PC-9 (cell line): Measurements from ENCODE around the gene NAP1L2. TPM values are rescaled to one million over a fixed set of nuclear protein-coding genes. Genes with fewer than 3 reads are reported as not detected.

Experiments
- Bru-seq: library from RNA; stranded (reverse); fragments of 400-500 nt; gene quantifications from one replicate; lab custom pipeline; 2021; lab: Mats Ljungman, UMichigan
- BruChase-seq, 2 experiments: library from RNA; stranded (reverse); fragments of 400-500 nt; gene quantifications; one replicate each; lab custom pipeline; 2021; lab: Mats Ljungman, UMichigan
- BruUV-seq: library from RNA; stranded (reverse); fragments of 400-500 nt; replicated peaks from 2 replicates; lab custom pipeline; 2021; lab: Mats Ljungman, UMichigan
- CTCF ChIA-PET: fragments of 300-600 bp; sonication (Branson Sonifier 250); formaldehyde crosslinking; loops from one replicate; lab custom pipeline; 2022; ENCODE audit warnings: antibody characterized with exemption; lab: Charles Lee
- POLR2A ChIA-PET: fragments of 300-600 bp; sonication (Branson Sonifier 250); formaldehyde crosslinking; loops from one replicate; lab custom pipeline; 2022; ENCODE audit warnings: antibody characterized with exemption; ENCODE audit not compliant: unreplicated experiment; lab: Charles Lee
- DNase-seq, 2 experiments: peaks; one replicate each; pipeline versions ENCODE4 v3.0.0 to v3.0.0-alpha.2; 2015 to 2022; ENCODE audit warnings: mixed read lengths in 1 of 2
- H2AFZ ChIP-seq: fragments of 200-600 bp; sonication (generic); 2 replicates; pipeline ENCODE4 v1.8.1; 2017; ENCODE audit warnings: antibody characterized with exemption
- H3F3A ChIP-seq: fragments of 200-600 bp; sonication (generic); 2 replicates; pipeline ENCODE4 v1.8.1; 2017; ENCODE audit warnings: antibody characterized with exemption, mild to moderate bottlenecking, low read depth; ENCODE audit not compliant: insufficient read depth
- H3K27ac ChIP-seq: fragments of 200-600 bp; sonication (generic); 2 replicates; pipeline ENCODE4 v1.6.1; 2016; ENCODE audit warnings: mixed run types
- H3K27me3 ChIP-seq: fragments of 200-600 bp; sonication (generic); 2 replicates; pipeline ENCODE4 v1.6.1; 2016; ENCODE audit warnings: low read depth, mixed run types; ENCODE audit not compliant: insufficient read depth
- H3K36me3 ChIP-seq: fragments of 200-600 bp; sonication (generic); 2 replicates; pipeline ENCODE4 v1.6.1; 2016; ENCODE audit warnings: low read depth, mixed run types
- H3K4me1 ChIP-seq: fragments of 200-600 bp; sonication (generic); replicated peaks from 2 replicates; pipeline ENCODE4 v1.6.1; 2016; ENCODE audit warnings: mixed run types; ENCODE audit not compliant: insufficient read depth
- H3K4me2 ChIP-seq: fragments of 200-600 bp; sonication (generic); 2 replicates; pipeline ENCODE4 v1.6.1; 2017; ENCODE audit warnings: mixed run types
- H3K4me3 ChIP-seq: fragments of 200-600 bp; sonication (generic); 2 replicates; pipeline ENCODE4 v1.6.1; 2016; ENCODE audit warnings: mixed run types
- H3K79me2 ChIP-seq: fragments of 200-600 bp; sonication (generic); 2 replicates; pipeline ENCODE4 v1.6.1; 2017; ENCODE audit warnings: low read depth, mixed run types
- H3K9me2 ChIP-seq: fragments of 200-600 bp; sonication (generic); 2 replicates; pipeline ENCODE4 v1.8.1; 2017; ENCODE audit warnings: mild to moderate bottlenecking; ENCODE audit not compliant: insufficient read depth
- H3K9me3 ChIP-seq: fragments of 200-600 bp; sonication (generic); 2 replicates; pipeline ENCODE4 v1.8.1; 2016; ENCODE audit warnings: low read depth; ENCODE audit not compliant: insufficient read depth
- H4K20me1 ChIP-seq: fragments of 200-600 bp; sonication (generic); 2 replicates; pipeline ENCODE4 v1.8.1; 2017; ENCODE audit not compliant: insufficient read depth
- EZH2 ChIP-seq: fragments of 200-600 bp; sonication (generic); IDR thresholded peaks from 2 replicates; pipeline ENCODE4 v1.8.0; 2017; ENCODE audit warnings: antibody characterized with exemption, low read depth
- intact Hi-C: fragments of 100-400 bp; cut with micrococcal nuclease; formaldehyde crosslinking; loops from one replicate; pipeline ENCODE4 v1.10.0; 2022; ENCODE audit not compliant: unreplicated experiment
- long read RNA-seq: library from polyadenylated mRNA; stranded (forward); transcript quantifications from one replicate; pipeline ENCODE4 v2.0.0, GENCODE V29; 2022
- total RNA-seq: library from RNA; stranded (reverse); gene quantifications from 2 replicates; pipeline ENCODE4 v1.2.3, GENCODE V29; 2021
- TF ChIP-seq, protein P1 (sequence below): fragments of 200-600 bp; sonication (generic); conservative IDR thresholded peaks from 2 replicates; pipeline ENCODE4 v1.6.1; 2017; ENCODE audit warnings: mixed run types, antibody characterized with exemption, mild to moderate bottlenecking, moderate library complexity

NAP1L2 gene, protein sequence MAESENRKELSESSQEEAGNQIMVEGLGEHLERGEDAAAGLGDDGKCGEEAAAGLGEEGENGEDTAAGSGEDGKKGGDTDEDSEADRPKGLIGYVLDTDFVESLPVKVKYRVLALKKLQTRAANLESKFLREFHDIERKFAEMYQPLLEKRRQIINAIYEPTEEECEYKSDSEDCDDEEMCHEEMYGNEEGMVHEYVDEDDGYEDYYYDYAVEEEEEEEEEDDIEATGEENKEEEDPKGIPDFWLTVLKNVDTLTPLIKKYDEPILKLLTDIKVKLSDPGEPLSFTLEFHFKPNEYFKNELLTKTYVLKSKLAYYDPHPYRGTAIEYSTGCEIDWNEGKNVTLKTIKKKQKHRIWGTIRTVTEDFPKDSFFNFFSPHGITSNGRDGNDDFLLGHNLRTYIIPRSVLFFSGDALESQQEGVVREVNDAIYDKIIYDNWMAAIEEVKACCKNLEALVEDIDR
- total RNA-seq (not detected in 2 replicates), Bru-seq, nascent RNA (not detected), BruChase-seq, experiment 1, labeled RNA remaining after a 2-hour chase (not detected), BruChase-seq, experiment 2, labeled RNA remaining after a 6-hour chase (not detected)
- long read RNA-seq = 0 reads

DNA sequence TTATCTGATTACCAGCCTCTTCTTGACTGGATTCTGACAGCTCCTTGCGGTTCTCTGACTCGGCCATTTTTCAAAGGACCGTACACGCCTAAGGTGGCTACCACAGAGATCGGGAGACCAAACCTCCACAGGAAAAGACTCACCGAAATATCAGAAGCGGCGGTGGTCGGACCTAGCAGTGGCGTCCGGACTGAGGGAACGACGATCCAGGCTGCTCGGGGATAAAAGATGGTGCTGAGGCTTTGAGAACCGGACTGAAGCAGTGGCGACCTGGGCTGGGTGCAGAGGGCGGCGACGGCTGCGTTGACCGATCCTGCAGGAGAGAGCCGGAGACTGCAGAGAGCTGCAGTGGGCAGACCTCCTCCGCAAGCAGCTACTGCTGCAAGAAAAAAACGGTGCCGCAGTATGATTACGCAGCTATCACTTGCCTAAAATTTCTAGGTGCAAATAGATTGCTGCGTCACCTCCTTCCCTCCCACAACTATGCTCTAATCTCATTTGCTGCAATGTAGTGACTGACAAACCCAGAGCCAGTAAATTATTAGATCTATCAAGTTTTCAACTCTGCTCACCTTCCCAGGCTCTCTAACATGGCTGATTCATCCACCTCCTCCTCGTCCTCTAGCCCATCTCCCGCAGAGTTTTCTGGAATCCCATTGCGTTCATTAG lies at the start of gene NAP1L2:
TSS of gene NAP1L2 (minus strand) at position 426 of the 669 bp plus-strand sequence. CDS start at position 67, 359 bp downstream.
- peak within 1 kb of the TSS; percentile 75 for H3K4me2 ChIP-seq
- BruUV-seq = no TSS peak
- no peaks in the 10 kb centered on the region for H3F3A ChIP-seq
- no peaks in the 10 kb centered on the region for H3K9me2 ChIP-seq
- no peak within 1 kb of the TSS for H3K27ac ChIP-seq
- H3K79me2 ChIP-seq = no peaks in the 10 kb centered on the region
- H3K4me1 ChIP-seq = no peaks in the 10 kb centered on the region
- CTCF ChIA-PET = no interaction called here
- peak within 1 kb of the TSS; percentile 35; the same call in 1 of the 2 replicates for H3K4me3 ChIP-seq
- peak in 1 of 2 experiments; percentile 54 for DNase-seq
- H3K27me3 ChIP-seq = no peaks in the 10 kb centered on the region
- no peaks in the 10 kb centered on the region for H3K9me3 ChIP-seq
- peak within 1 kb of the TSS; percentile 79 for H2AFZ ChIP-seq
- POLR2A ChIA-PET = no interaction called here
- no peaks in the 10 kb centered on the region for H3K36me3 ChIP-seq
- no peaks in the 10 kb centered on the region for H4K20me1 ChIP-seq
- intact Hi-C loops = no loop called here
- TF ChIP-seq EZH2 = no peak
- TF ChIP-seq, protein P1, sequence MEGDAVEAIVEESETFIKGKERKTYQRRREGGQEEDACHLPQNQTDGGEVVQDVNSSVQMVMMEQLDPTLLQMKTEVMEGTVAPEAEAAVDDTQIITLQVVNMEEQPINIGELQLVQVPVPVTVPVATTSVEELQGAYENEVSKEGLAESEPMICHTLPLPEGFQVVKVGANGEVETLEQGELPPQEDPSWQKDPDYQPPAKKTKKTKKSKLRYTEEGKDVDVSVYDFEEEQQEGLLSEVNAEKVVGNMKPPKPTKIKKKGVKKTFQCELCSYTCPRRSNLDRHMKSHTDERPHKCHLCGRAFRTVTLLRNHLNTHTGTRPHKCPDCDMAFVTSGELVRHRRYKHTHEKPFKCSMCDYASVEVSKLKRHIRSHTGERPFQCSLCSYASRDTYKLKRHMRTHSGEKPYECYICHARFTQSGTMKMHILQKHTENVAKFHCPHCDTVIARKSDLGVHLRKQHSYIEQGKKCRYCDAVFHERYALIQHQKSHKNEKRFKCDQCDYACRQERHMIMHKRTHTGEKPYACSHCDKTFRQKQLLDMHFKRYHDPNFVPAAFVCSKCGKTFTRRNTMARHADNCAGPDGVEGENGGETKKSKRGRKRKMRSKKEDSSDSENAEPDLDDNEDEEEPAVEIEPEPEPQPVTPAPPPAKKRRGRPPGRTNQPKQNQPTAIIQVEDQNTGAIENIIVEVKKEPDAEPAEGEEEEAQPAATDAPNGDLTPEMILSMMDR = no peak

DNA sequence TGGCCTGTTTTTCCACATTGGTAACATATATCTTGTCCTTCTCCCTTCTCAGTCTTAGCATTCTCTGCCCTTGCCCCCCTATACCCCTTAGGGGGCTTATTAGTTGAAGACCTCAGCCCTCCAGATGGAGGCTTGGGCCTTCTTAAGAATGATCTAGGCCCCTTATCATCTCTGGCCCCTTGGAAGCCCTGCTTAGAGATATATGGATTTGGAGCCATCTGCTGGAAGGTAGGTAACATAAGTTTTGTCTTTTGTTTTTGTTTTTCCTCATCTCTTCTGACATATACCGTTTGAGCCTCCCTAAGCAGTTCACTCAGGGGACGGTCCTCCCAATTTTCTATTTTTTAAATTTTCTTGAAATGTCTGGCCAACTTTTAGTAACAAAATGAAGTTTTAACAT lies 48.3 kb upstream of the NAP1L2 start:
- no TSS peak for BruUV-seq

DNA sequence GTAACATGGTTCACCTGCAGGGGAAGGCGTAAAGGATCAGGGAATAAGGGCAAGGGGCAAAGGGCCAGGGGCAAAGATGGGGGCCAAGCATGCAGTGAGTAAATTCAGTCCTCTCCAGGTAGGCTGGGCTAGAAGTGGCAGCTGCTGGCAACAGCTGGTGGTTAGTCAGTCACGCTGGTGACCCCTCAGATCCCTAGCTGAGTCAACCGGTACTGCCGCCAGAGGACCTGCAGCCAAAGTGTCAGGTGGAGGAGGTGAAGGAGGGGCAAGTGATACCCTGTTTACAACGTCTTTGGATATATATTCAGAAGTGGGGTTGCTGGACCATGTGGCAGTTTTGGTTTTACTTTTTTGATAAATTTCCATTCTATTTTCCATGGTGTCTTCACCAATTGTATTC lies 24.6 kb upstream of the NAP1L2 start:
- no peak overlapping the region for H2AFZ ChIP-seq
- H3K4me1 ChIP-seq = no peaks in the 10 kb centered on the region
- intact Hi-C loops = no loop called here
- POLR2A ChIA-PET = no interaction called here
- H3K4me3 ChIP-seq = no peak overlapping the region
- H3K9me2 ChIP-seq = no peaks in the 10 kb centered on the region
- H3K4me2 ChIP-seq = no peak overlapping the region
- no peaks in the 10 kb centered on the region for H4K20me1 ChIP-seq
- no peak for DNase-seq
- H3K9me3 ChIP-seq = no peaks in the 10 kb centered on the region
- TF ChIP-seq EZH2 = no peak
- TF ChIP-seq, protein P1 = no peak
- CTCF ChIA-PET = no interaction called here
- BruUV-seq = no TSS peak
- H3K36me3 ChIP-seq = no peaks in the 10 kb centered on the region
- H3F3A ChIP-seq = no peaks in the 10 kb centered on the region
- no peaks in the 10 kb centered on the region for H3K79me2 ChIP-seq
- no peaks in the 10 kb centered on the region for H3K27me3 ChIP-seq
- H3K27ac ChIP-seq = no peak overlapping the region

More for the DNA sequence above, 48.3 kb upstream of the NAP1L2 start:
- Histone ChIP-seq H3K9me3 (no peaks in the 10 kb centered on the region), H3K36me3 (no peaks in the 10 kb centered on the region), H3K27me3 (no peaks in the 10 kb centered on the region), H4K20me1 (no peaks in the 10 kb centered on the region), H3K9me2 (no peaks in the 10 kb centered on the region), H3K4me1 (no peaks in the 10 kb centered on the region), H3F3A (no peaks in the 10 kb centered on the region), H2AFZ (no peak overlapping the region), H3K4me3 (no peak overlapping the region), H3K27ac (no peak overlapping the region), H3K4me2 (no peak overlapping the region), H3K79me2 (no peaks in the 10 kb centered on the region)
- no peak for DNase-seq
- intact Hi-C loops = no loop called here
- no peak for TF ChIP-seq EZH2
- TF ChIP-seq, protein P1 = peak; percentile 26; the same call in 1 of the 2 replicates
- ChIA-PET CTCF (no interaction called here), POLR2A (no interaction called here)
